ENCODE measurements around the gene NT5C1A.

NT5C1A gene

GRCh38 chr1:39637361-39637760, 34.5 kb downstream of the NT5C1A start:
- DNase-seq (ENCODE audit: low read depth, low spot score) = no peak

- no peak for DNase-seq (ENCODE audit: low read depth, low spot score)
These were observed 36.1 kb downstream of the NT5C1A start for GRCh38 chr1:39635871-39636210.

- DNase-seq (ENCODE audit: low read depth, low spot score) = no peak
These were observed 36.6 kb downstream of the NT5C1A start for GRCh38 chr1:39635205-39635870.

GRCh38 chr1:39633422-39633821, 38.5 kb downstream of the NT5C1A start:
- no peak for DNase-seq (ENCODE audit: low read depth, low spot score)

GRCh38 chr1:39632682-39633417, 39.1 kb downstream of the NT5C1A start:
- DNase-seq (ENCODE audit: low read depth, low spot score) = peak; percentile 36

GRCh38 chr1:39632323-39632681, 39.6 kb downstream of the NT5C1A start:
- DNase-seq (ENCODE audit: low read depth, low spot score) = no peak

- no peak for DNase-seq (ENCODE audit: low read depth, low spot score)
These were observed 40.3 kb downstream of the NT5C1A start for GRCh38 chr1:39631361-39632322.

GRCh38 chr1:39628807-39629350, 43.0 kb downstream of the NT5C1A start:
- no peak for DNase-seq (ENCODE audit: low read depth, low spot score)

- no peak for DNase-seq (ENCODE audit: low read depth, low spot score)
These were observed 45.3 kb downstream of the NT5C1A start for GRCh38 chr1:39626646-39627045.

- DNase-seq (ENCODE audit: low read depth, low spot score) = no peak
These were observed 46.2 kb downstream of the NT5C1A start for GRCh38 chr1:39625462-39626273.

GRCh38 chr1:39625009-39625408, 46.9 kb downstream of the NT5C1A start:
- DNase-seq (ENCODE audit: low read depth, low spot score) = no peak

- no peak for DNase-seq (ENCODE audit: low read depth, low spot score)
These were observed 48.9 kb downstream of the NT5C1A start for GRCh38 chr1:39623053-39623452.

- DNase-seq (ENCODE audit: low read depth, low spot score) = no peak
These were observed 49.5 kb downstream of the NT5C1A start for GRCh38 chr1:39622427-39622826.

- no peak for DNase-seq (ENCODE audit: low read depth, low spot score)
These were observed 51.2 kb downstream of the NT5C1A start for GRCh38 chr1:39620659-39621165.

GRCh38 chr1:39617488-39618049, 54.3 kb downstream of the NT5C1A start:
- DNase-seq (ENCODE audit: low read depth, low spot score) = no peak

- DNase-seq (ENCODE audit: low read depth, low spot score) = no peak
These were observed 56.7 kb downstream of the NT5C1A start for GRCh38 chr1:39615086-39615673.

- DNase-seq (ENCODE audit: low read depth, low spot score) = no peak
These were observed 57.4 kb downstream of the NT5C1A start for GRCh38 chr1:39614488-39614887.

- DNase-seq (ENCODE audit: low read depth, low spot score) = no peak
These were observed 58.7 kb downstream of the NT5C1A start for GRCh38 chr1:39613250-39613649.

- peak; percentile 92 for DNase-seq (ENCODE audit: low read depth, low spot score)
These were observed 62.1 kb downstream of the NT5C1A start for GRCh38 chr1:39609618-39610331.
